ENCODE data around the gene AGMAT. TPM values are rescaled to one million over a fixed set of nuclear protein-coding genes. Genes with fewer than 3 reads are reported as not detected.

Gene AGMAT
- total and polyA plus RNA-seq, 2 of the 8 experiments (the other 6 are each of a cell fraction or from before 2014, with no cell fraction given): 3.7 to 5.8 TPM

- TF ChIP-seq, protein P1, sequence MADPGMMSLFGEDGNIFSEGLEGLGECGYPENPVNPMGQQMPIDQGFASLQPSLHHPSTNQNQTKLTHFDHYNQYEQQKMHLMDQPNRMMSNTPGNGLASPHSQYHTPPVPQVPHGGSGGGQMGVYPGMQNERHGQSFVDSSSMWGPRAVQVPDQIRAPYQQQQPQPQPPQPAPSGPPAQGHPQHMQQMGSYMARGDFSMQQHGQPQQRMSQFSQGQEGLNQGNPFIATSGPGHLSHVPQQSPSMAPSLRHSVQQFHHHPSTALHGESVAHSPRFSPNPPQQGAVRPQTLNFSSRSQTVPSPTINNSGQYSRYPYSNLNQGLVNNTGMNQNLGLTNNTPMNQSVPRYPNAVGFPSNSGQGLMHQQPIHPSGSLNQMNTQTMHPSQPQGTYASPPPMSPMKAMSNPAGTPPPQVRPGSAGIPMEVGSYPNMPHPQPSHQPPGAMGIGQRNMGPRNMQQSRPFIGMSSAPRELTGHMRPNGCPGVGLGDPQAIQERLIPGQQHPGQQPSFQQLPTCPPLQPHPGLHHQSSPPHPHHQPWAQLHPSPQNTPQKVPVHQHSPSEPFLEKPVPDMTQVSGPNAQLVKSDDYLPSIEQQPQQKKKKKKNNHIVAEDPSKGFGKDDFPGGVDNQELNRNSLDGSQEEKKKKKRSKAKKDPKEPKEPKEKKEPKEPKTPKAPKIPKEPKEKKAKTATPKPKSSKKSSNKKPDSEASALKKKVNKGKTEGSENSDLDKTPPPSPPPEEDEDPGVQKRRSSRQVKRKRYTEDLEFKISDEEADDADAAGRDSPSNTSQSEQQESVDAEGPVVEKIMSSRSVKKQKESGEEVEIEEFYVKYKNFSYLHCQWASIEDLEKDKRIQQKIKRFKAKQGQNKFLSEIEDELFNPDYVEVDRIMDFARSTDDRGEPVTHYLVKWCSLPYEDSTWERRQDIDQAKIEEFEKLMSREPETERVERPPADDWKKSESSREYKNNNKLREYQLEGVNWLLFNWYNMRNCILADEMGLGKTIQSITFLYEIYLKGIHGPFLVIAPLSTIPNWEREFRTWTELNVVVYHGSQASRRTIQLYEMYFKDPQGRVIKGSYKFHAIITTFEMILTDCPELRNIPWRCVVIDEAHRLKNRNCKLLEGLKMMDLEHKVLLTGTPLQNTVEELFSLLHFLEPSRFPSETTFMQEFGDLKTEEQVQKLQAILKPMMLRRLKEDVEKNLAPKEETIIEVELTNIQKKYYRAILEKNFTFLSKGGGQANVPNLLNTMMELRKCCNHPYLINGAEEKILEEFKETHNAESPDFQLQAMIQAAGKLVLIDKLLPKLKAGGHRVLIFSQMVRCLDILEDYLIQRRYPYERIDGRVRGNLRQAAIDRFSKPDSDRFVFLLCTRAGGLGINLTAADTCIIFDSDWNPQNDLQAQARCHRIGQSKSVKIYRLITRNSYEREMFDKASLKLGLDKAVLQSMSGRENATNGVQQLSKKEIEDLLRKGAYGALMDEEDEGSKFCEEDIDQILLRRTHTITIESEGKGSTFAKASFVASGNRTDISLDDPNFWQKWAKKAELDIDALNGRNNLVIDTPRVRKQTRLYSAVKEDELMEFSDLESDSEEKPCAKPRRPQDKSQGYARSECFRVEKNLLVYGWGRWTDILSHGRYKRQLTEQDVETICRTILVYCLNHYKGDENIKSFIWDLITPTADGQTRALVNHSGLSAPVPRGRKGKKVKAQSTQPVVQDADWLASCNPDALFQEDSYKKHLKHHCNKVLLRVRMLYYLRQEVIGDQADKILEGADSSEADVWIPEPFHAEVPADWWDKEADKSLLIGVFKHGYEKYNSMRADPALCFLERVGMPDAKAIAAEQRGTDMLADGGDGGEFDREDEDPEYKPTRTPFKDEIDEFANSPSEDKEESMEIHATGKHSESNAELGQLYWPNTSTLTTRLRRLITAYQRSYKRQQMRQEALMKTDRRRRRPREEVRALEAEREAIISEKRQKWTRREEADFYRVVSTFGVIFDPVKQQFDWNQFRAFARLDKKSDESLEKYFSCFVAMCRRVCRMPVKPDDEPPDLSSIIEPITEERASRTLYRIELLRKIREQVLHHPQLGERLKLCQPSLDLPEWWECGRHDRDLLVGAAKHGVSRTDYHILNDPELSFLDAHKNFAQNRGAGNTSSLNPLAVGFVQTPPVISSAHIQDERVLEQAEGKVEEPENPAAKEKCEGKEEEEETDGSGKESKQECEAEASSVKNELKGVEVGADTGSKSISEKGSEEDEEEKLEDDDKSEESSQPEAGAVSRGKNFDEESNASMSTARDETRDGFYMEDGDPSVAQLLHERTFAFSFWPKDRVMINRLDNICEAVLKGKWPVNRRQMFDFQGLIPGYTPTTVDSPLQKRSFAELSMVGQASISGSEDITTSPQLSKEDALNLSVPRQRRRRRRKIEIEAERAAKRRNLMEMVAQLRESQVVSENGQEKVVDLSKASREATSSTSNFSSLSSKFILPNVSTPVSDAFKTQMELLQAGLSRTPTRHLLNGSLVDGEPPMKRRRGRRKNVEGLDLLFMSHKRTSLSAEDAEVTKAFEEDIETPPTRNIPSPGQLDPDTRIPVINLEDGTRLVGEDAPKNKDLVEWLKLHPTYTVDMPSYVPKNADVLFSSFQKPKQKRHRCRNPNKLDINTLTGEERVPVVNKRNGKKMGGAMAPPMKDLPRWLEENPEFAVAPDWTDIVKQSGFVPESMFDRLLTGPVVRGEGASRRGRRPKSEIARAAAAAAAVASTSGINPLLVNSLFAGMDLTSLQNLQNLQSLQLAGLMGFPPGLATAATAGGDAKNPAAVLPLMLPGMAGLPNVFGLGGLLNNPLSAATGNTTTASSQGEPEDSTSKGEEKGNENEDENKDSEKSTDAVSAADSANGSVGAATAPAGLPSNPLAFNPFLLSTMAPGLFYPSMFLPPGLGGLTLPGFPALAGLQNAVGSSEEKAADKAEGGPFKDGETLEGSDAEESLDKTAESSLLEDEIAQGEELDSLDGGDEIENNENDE (IDR thresholded peaks at IDR 0.05; ENCODE audit: insufficient replicate concordance, low read length): no peak
- TF ChIP-seq RXRA (IDR thresholded peaks at IDR 0.05; ENCODE audit: insufficient read depth, low read depth, low read length): no peak
- no peak for TF ChIP-seq EGR1 (IDR thresholded peaks at IDR 0.05; ENCODE audit: borderline replicate concordance, low read depth, low read length)
- peak; percentile 48 for TF ChIP-seq RBBP5 (IDR thresholded peaks at IDR 0.05; ENCODE audit: borderline replicate concordance, low read depth, low read length)
- TF ChIP-seq NRF1 (IDR thresholded peaks at IDR 0.05; ENCODE audit: low read depth, low read length): no peak
- no peak for TF ChIP-seq SP4 (IDR thresholded peaks at IDR 0.05; ENCODE audit: low read length)
- no peak for TF ChIP-seq CTBP2 (IDR thresholded peaks at IDR 0.05; ENCODE audit: borderline replicate concordance, insufficient read depth, insufficient read length, low read length)
- no peak for TF ChIP-seq GTF2F1 (IDR thresholded peaks at IDR 0.05; ENCODE audit: borderline replicate concordance, low read depth, low read length)
- TF ChIP-seq TBP (IDR thresholded peaks at IDR 0.05; ENCODE audit: low read depth, low read length): no peak; the same call in 1 of the 2 replicates
Measured at GRCh38 chr1:15603050-15603965, 18.5 kb upstream of the AGMAT start (continued).
